Mucosa of descending colon (tissue), 3 donors: Measurements from ENCODE around the gene VPS35L. TPM values are rescaled to one million over a fixed set of nuclear protein-coding genes. Genes with fewer than 3 reads are reported as not detected.
"Not testable (repeated sequence)": the region's sequence is repeated elsewhere in the genome, so short reads cannot be mapped to it uniquely, and the experiment has no call there.

Source experiments
- ATAC-seq: fragments of 200-7000 bp; cut with Tn5 transposase; one replicate; pipeline ENCODE4 v1.9.1; 2020; ENCODE audit warnings: mild to moderate bottlenecking, moderate library complexity
- DNase-seq, 3 donors: peaks; one replicate each; pipeline ENCODE4 v3.0.0-alpha.2; 2020
- H3K36me3 ChIP-seq: fragments of 200-600 bp; one replicate; pipeline ENCODE4 v1.8.0; 2021; ENCODE audit warnings: low read depth, mild to moderate bottlenecking
- H3K4me1 ChIP-seq: fragments of 200-600 bp; one replicate; pipeline ENCODE4 v1.8.0; 2021; ENCODE audit warnings: low read depth, mild to moderate bottlenecking
- H3K4me3 ChIP-seq: fragments of 200-600 bp; one replicate; pipeline ENCODE4 v1.8.0; 2021; ENCODE audit warnings: mild to moderate bottlenecking
- H3K9me3 ChIP-seq: fragments of 200-600 bp; one replicate; pipeline ENCODE4 v1.8.0; 2021; ENCODE audit warnings: mild to moderate bottlenecking
- intact Hi-C, 2 donors: fragments of 100-400 bp; cut with DNase I in 1 of 2; cut with micrococcal nuclease in 1 of 2; formaldehyde crosslinking; loops; one replicate each; pipeline versions ENCODE4 v1.11.0 to v1.11.1; 2022; cut with DNase I, micrococcal nuclease
- total RNA-seq, 3 donors: library from RNA; stranded (reverse); fragmentation: NEBNext Ultra II Directional in 2 of 3; extraction: Animal tissue kit (Norgen Biotek cat#: 25700) in 2 of 3; gene quantifications; one replicate each; pipeline versions ENCODE4 v1.2.1 to v1.2.4, GENCODE V29; 2021 to 2023
- TF ChIP-seq, protein P1 (sequence below): fragments of 200-600 bp; IDR thresholded peaks from one replicate; pipeline ENCODE4 v1.8.0; 2022; ENCODE audit warnings: antibody characterized with exemption, mild to moderate bottlenecking
- donor health status: DM: no; HTN: no; CAD: no; lungs with moderate emphysema.
- donor health status: DM: no; HTN: no; CAD: no.
- donor health status: DM: no; HTN: yes; CAD: no.

The VPS35L gene
- total RNA-seq, 3 donors from 2014 or later, result 47.2 to 61.7 (median 61.4) TPM

DNA sequence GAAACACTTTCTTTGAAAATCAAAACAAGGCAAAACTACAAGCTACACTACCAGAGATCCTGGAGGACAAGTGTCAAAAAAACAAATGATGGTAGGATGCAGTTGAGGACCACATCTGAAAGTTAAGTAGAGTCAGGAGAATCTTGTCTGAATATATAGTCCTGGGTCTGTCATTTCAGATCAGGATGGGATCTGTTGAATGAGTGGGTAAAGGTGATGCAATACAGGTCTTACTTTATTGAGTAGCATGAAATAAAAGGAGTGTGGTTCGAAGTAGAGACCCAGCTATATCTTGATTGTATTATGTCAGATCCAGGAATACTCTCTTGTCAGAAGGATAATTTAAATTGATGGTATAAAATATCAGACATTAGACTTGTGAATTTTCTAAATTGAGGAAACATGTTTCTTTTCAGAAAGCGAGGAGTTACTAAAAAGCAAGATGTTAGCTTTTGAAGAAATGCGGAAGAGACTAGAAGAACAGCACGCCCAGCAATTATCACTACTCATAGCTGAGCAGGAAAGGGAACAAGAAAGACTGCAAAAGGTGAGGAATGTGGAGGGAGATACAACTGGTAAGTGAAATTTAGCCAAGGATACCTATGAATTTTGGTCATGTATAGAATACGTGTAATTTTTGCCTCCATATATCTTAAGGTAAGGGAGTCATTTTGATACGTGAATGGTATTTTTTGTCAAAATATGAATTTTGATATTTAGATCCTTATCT lies 15.1 kb upstream of the VPS35L start:
- intact Hi-C loops, result no loop called here

DNA sequence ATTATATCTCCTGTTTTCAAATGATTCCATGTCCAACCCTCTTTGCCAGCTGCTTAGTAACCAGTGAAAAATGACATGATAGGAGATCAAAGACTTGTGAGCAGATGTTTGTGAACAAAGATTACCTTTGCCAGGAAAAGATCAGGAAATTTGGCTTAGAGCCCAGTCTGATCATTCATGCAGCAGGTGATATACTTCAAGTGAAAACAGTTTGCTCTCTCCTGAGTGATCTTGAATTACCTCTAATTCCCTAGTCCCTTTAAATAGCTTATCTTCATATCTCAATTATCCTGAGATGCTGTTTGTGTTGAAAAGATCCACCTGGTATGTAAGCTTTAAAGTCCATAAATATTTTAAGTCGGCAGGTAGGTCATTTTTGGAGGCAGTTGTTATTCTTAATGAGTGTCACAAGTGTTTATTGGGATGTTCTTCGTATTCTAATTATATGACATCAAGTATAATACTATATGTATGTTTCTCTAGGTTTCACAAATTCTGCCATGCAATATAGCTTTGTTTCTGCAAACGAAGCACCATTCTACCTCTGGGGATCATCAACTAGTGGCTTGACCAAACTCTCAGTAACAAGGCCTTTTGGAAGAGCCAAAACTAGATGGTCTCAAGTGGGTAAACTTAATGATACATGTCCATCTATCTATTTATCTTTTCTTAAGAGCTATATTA lies 13.2 kb upstream of the VPS35L start:
- TF ChIP-seq, protein P1, sequence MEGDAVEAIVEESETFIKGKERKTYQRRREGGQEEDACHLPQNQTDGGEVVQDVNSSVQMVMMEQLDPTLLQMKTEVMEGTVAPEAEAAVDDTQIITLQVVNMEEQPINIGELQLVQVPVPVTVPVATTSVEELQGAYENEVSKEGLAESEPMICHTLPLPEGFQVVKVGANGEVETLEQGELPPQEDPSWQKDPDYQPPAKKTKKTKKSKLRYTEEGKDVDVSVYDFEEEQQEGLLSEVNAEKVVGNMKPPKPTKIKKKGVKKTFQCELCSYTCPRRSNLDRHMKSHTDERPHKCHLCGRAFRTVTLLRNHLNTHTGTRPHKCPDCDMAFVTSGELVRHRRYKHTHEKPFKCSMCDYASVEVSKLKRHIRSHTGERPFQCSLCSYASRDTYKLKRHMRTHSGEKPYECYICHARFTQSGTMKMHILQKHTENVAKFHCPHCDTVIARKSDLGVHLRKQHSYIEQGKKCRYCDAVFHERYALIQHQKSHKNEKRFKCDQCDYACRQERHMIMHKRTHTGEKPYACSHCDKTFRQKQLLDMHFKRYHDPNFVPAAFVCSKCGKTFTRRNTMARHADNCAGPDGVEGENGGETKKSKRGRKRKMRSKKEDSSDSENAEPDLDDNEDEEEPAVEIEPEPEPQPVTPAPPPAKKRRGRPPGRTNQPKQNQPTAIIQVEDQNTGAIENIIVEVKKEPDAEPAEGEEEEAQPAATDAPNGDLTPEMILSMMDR, result no peak
- peak in 1 of 3 donors; percentile 49 for DNase-seq
- Histone ChIP-seq H3K36me3 (no peaks in the 10 kb centered on the region), H3K4me3 (no peak overlapping the region), H3K4me1 (peaks cover 4% of the 10 kb centered on the region), H3K9me3 (no peaks in the 10 kb centered on the region)
- intact Hi-C loops, result no loop called here
- ATAC-seq, result peak; percentile 83

More for the DNA sequence above, 15.1 kb upstream of the VPS35L start:
- no peak for DNase-seq
- Histone ChIP-seq H3K9me3 (no peaks in the 10 kb centered on the region), H3K4me1 (peaks cover 4% of the 10 kb centered on the region), H3K36me3 (no peaks in the 10 kb centered on the region), H3K4me3 (no peak overlapping the region)
- TF ChIP-seq, protein P1, result no peak
- no peak for ATAC-seq

DNA sequence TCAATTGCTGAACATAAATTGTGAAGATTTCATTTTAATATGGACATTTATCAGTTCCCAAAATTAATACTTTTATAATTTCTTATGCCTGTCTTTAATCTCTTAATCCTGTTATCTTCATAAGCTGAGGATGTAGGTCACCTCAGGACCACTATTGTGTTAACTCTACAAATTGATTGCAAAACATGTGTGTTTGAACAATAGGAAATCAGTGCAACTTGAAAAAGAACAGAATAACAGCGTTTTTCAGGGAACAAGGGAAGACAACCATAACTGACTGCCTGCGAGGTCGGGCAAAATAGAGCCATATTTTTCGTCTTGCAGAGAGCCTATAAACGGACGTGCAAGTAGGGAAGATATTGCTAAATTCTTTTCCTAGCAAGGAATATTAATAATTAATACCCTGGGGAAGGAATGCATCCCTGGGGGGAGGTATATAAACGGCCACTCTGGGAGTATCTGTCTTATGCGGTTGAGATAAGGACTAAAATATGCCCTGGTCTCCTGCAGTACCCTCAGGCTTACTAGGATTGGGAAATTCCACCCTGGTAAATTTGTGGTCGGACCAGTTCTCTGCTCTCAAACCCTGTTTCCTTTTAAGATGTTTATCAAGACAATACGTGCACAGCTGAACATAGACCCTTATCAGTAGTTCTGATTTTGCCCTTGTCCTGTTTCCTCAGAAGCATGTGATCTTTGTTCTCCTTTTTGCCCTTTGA lies 12.1 kb upstream of the VPS35L start:
- ATAC-seq, DNase-seq, intact Hi-C loops, H3K9me3 ChIP-seq, H3K4me1 ChIP-seq, H3K4me3 ChIP-seq, H3K36me3 ChIP-seq: not testable (repeated sequence)

DNA sequence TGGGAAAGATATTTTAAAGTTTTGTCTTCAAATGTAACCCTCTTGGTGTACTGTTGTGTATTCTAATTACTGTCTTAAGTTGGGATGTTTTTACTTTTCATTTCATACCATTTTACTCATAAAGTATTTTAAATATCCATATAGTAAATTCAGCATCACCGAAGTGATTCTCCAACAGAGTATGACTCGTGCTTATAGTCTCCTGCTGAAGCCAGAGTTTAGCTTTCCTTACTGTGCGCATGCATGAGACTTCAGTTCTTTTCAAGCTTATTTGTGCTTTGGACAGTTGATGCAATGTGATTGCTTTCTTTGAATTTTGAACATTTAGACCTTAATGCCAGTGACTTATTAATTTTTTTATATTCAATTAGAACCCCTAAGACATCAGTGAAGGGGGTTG lies 7.4 kb upstream of the VPS35L start:
- DNase-seq, result no peak
- Histone ChIP-seq H3K36me3 (no peaks in the 10 kb centered on the region), H3K4me1 (no peaks in the 10 kb centered on the region), H3K4me3 (no peak overlapping the region), H3K9me3 (no peaks in the 10 kb centered on the region)
- intact Hi-C loops, result no loop called here
- TF ChIP-seq, protein P1, result no peak
- ATAC-seq, result no peak

DNA sequence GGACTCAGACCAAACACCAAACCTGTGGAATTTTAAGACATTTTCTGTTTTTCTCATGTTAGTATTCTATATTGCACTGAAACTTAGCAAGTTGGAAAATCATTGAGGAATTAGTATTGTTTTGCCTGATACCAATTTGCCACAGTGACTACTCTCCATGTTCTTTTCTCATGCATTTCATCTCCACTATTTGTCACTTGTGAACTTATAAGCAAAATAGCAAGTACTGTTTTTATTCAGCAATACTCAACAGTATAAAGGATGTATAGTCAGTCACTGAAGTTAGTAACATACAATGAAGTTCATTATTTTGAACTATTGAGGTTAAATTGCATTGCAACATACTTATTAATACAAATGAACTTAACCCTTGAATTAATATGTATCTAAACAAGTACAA lies 5.8 kb upstream of the VPS35L start:
- Histone ChIP-seq H3K4me1 (peaks cover 2% of the 10 kb centered on the region), H3K4me3 (no peak overlapping the region), H3K9me3 (no peaks in the 10 kb centered on the region), H3K36me3 (no peaks in the 10 kb centered on the region)
- DNase-seq (no peak), ATAC-seq (no peak)
- TF ChIP-seq, protein P1, result no peak
- intact Hi-C loops, result no loop called here
